Cerebellar cortex (tissue), 1 donor: ENCODE data around the gene CCT3.
"Not testable (repeated sequence)": the region's sequence is repeated elsewhere in the genome, so short reads cannot be mapped to it uniquely, and the experiment has no call there.

ENCODE experiments used
- DNase-seq: peaks from one replicate; pipeline ENCODE4 v3.0.0-alpha.2; 2015; ENCODE audit warnings: low spot score

CCT3 gene

GRCh38 chr1:156338180-156338976, at the start of gene CCT3, which contains the start of gene TSACC:
Gene CCT3, minus strand, starts transcription at chr1:156338292. Its CDS starts 108 bp downstream, at chr1:156338184.
Gene TSACC, plus strand, starts transcription at chr1:156338526. Its CDS starts 1,232 bp downstream, at chr1:156339758.
- peak; percentile 100 for DNase-seq

- DNase-seq: no peak
These were observed 49.7 kb upstream of the CCT3 start for GRCh38 chr1:156387870-156388173.

GRCh38 chr1:156386949-156387869, 49.1 kb upstream of the CCT3 start:
- DNase-seq: no peak

GRCh38 chr1:156386134-156386901, 48.2 kb upstream of the CCT3 start:
- DNase-seq: no peak

- peak; percentile 83 for DNase-seq
These were observed 47.5 kb upstream of the CCT3 start for GRCh38 chr1:156385534-156386031.

GRCh38 chr1:156384658-156385057, 46.6 kb upstream of the CCT3 start:
- DNase-seq: no peak

GRCh38 chr1:156384007-156384406, 45.9 kb upstream of the CCT3 start:
- no peak for DNase-seq

GRCh38 chr1:156383023-156383422, 44.9 kb upstream of the CCT3 start:
- peak; percentile 88 for DNase-seq

- DNase-seq: no peak
These were observed 44.5 kb upstream of the CCT3 start for GRCh38 chr1:156382561-156382960.

GRCh38 chr1:156379420-156380165, 41.5 kb upstream of the CCT3 start:
- no peak for DNase-seq

- DNase-seq: no peak
These were observed 40.5 kb upstream of the CCT3 start for GRCh38 chr1:156378557-156378956.

GRCh38 chr1:156376958-156377919, 39.1 kb upstream of the CCT3 start:
- DNase-seq: no peak

GRCh38 chr1:156376146-156376545, 38.1 kb upstream of the CCT3 start:
- no peak for DNase-seq

GRCh38 chr1:156373546-156373945, 35.5 kb upstream of the CCT3 start:
- no peak for DNase-seq

GRCh38 chr1:156372876-156373275, 34.8 kb upstream of the CCT3 start:
- DNase-seq: no peak

- DNase-seq: no peak
These were observed 34.1 kb upstream of the CCT3 start for GRCh38 chr1:156372265-156372586.

- DNase-seq: peak; percentile 92
These were observed 33.6 kb upstream of the CCT3 start for GRCh38 chr1:156371553-156372264.

- not testable (repeated sequence) for DNase-seq
These were observed 31.7 kb upstream of the CCT3 start for GRCh38 chr1:156369685-156370286.
